Umbilical cord (tissue), 2 donors: Measurements from ENCODE around the gene KIAA1671. TPM values are rescaled to one million over a fixed set of nuclear protein-coding genes. Genes with fewer than 3 reads are reported as not detected.

Experiments
- DNase-seq: peaks from one replicate; pipeline ENCODE4 v3.0.0-alpha.2; 2015; ENCODE audit warnings: low spot score
- total RNA-seq: library from RNA; depleted of rRNA; stranded (reverse); fragments of >200 nt; gene quantifications from one replicate; pipeline ENCODE4 v1.2.3, GENCODE V29; 2014; ENCODE audit warnings: low replicate concordance; ENCODE audit not compliant: insufficient read depth

The KIAA1671 gene
- total RNA-seq, 1 donor from 2014 or later, result 10.6 TPM

- DNase-seq, result peak; percentile 63
Measured at GRCh38 chr22:24952837-24953383, 394 bp downstream of the KIAA1671 start.

GRCh38 chr22:24953384-24954113, 1.0 kb downstream of the KIAA1671 start:
- no peak for DNase-seq

GRCh38 chr22:24954114-24954463, 1.6 kb downstream of the KIAA1671 start:
- DNase-seq, result peak; percentile 64

GRCh38 chr22:24954856-24955255, 2.3 kb downstream of the KIAA1671 start:
- no peak for DNase-seq

GRCh38 chr22:24957043-24957442, 4.5 kb downstream of the KIAA1671 start:
- no peak for DNase-seq

- no peak for DNase-seq
Measured at GRCh38 chr22:24961217-24961844, 8.8 kb downstream of the KIAA1671 start.

- no peak for DNase-seq
Measured at GRCh38 chr22:24962094-24962493, 9.6 kb downstream of the KIAA1671 start.

GRCh38 chr22:24962835-24963234, 10.3 kb downstream of the KIAA1671 start:
- DNase-seq, result no peak

- no peak for DNase-seq
Measured at GRCh38 chr22:24964441-24964840, 11.9 kb downstream of the KIAA1671 start.

- no peak for DNase-seq
Measured at GRCh38 chr22:24965822-24966626, 13.5 kb downstream of the KIAA1671 start.

- DNase-seq, result no peak
Measured at GRCh38 chr22:24968066-24968561, 15.6 kb downstream of the KIAA1671 start.

- peak; percentile 47 for DNase-seq
Measured at GRCh38 chr22:24969560-24970301, 17.2 kb downstream of the KIAA1671 start.

GRCh38 chr22:24972369-24972768, 19.9 kb downstream of the KIAA1671 start:
- no peak for DNase-seq

- DNase-seq, result no peak
Measured at GRCh38 chr22:24973872-24974271, 21.4 kb downstream of the KIAA1671 start.

- no peak for DNase-seq
Measured at GRCh38 chr22:24975125-24975640, 22.7 kb downstream of the KIAA1671 start.

- DNase-seq, result peak; percentile 74
Measured at GRCh38 chr22:24975813-24976341, 23.4 kb downstream of the KIAA1671 start.

- DNase-seq, result peak; percentile 55
Measured at GRCh38 chr22:24976442-24977218, 24.1 kb downstream of the KIAA1671 start.

- peak; percentile 91 for DNase-seq
Measured at GRCh38 chr22:24977370-24978221, 25.1 kb downstream of the KIAA1671 start.

GRCh38 chr22:24978308-24978707, 25.8 kb downstream of the KIAA1671 start:
- DNase-seq, result no peak
